SK-N-SH (cell line): Measurements from ENCODE around the gene GAP43. TPM values are rescaled to one million over a fixed set of nuclear protein-coding genes. Genes with fewer than 3 reads are reported as not detected.

Experiments
- CTCF ChIA-PET: fragments of 300-600, 350-600 bp; formaldehyde crosslinking; extraction: SDS; loops from one replicate; lab custom pipeline; 2021; lab: Yijun Ruan, JAX
- POLR2A ChIA-PET: fragments of 350-600 bp; sonication (Branson Sonifier 250); formaldehyde crosslinking; extraction: SDS; loops from one replicate; lab custom pipeline; 2020; ENCODE audit warnings: antibody characterized with exemption, inconsistent platforms; lab: Yijun Ruan, JAX
- DNase-seq: peaks from one replicate; pipeline ENCODE4 v3.0.0; 2012
- H2AFZ ChIP-seq: fragments of 200-600 bp; sonication (generic); 2 replicates; pipeline ENCODE4 v1.8.1; 2016; ENCODE audit warnings: antibody characterized with exemption, mild to moderate bottlenecking, low read depth
- H3F3A ChIP-seq: fragments of 200-600 bp; sonication (generic); replicated peaks from 2 replicates; pipeline ENCODE3; 2016; ENCODE audit warnings: antibody characterized with exemption, mild to moderate bottlenecking; ENCODE audit not compliant: insufficient read depth
- H3K27ac ChIP-seq, 2 experiments: fragments of 200-500 bp in 1 of 2; fragments of 200-600 bp in 1 of 2; sonication (Bioruptor generic) in 1 of 2; sonication (generic), shearing (Covaris generic) in 1 of 2; 2 replicates each; pipeline versions ENCODE4 v1.5.1 to v1.6.1; 2014 to 2016; ENCODE audit warnings: low read depth in 2 of 2, inconsistent platforms in 1 of 2, low read length in 1 of 2, mild to moderate bottlenecking in 1 of 2, mixed read lengths in 1 of 2
- H3K27me3 ChIP-seq: fragments of 200-600 bp; sonication (generic), shearing (Covaris generic); 2 replicates; pipeline ENCODE4 v1.6.1; 2016; ENCODE audit warnings: mixed run types; ENCODE audit not compliant: insufficient read depth
- H3K36me3 ChIP-seq, 2 experiments: fragments of 200-500 bp in 1 of 2; fragments of 200-600 bp in 1 of 2; sonication (Bioruptor generic) in 1 of 2; sonication (generic) in 1 of 2; replicated peaks in 1 of 2; 2 replicates each; pipeline versions ENCODE3 to v1.5.1; 2014 to 2016; ENCODE audit warnings: low read length in 1 of 2, mild to moderate bottlenecking in 1 of 2; ENCODE audit not compliant: insufficient read depth in 2 of 2, control insufficient read depth in 1 of 2
- H3K4me1 ChIP-seq, 2 experiments: fragments of 200-500 bp in 1 of 2; fragments of 200-600 bp in 1 of 2; sonication (Bioruptor generic) in 1 of 2; sonication (generic), shearing (Covaris generic) in 1 of 2; 2 replicates each; pipeline versions ENCODE4 v1.5.1 to v1.6.1; 2014 to 2016; ENCODE audit warnings: low read depth in 1 of 2, low read length in 1 of 2, mixed run types in 1 of 2; ENCODE audit not compliant: insufficient read depth in 2 of 2, control insufficient read depth in 1 of 2
- H3K4me2 ChIP-seq: fragments of 200-600 bp; sonication (generic), shearing (Covaris generic); 2 replicates; pipeline ENCODE4 v1.6.1; 2017; ENCODE audit warnings: mixed run types
- H3K4me3 ChIP-seq, 2 experiments: fragments of 200-500 bp in 1 of 2; fragments of 200-600 bp in 1 of 2; sonication (Bioruptor generic) in 1 of 2; sonication (generic), shearing (Covaris generic) in 1 of 2; 2 replicates each; pipeline versions ENCODE4 v1.5.1 to v1.8.1; 2014 to 2016; ENCODE audit warnings: low read depth in 2 of 2, inconsistent platforms in 1 of 2, low read length in 1 of 2, mild to moderate bottlenecking in 1 of 2, mixed read lengths in 1 of 2, moderate library complexity in 1 of 2
- H3K79me2 ChIP-seq: fragments of 200-600 bp; sonication (generic); 2 replicates; pipeline ENCODE4 v1.8.1; 2017; ENCODE audit warnings: mild to moderate bottlenecking; ENCODE audit not compliant: insufficient read depth
- H3K9ac ChIP-seq: fragments of 200-600 bp; sonication (generic); 2 replicates; pipeline ENCODE4 v1.6.1; 2017; ENCODE audit warnings: mixed run types
- H3K9me2 ChIP-seq: fragments of 200-600 bp; sonication (generic); 2 replicates; pipeline ENCODE4 v1.6.1; 2017; ENCODE audit warnings: mixed run types
- H3K9me3 ChIP-seq: fragments of 200-600 bp; sonication (generic); 2 replicates; pipeline ENCODE4 v1.6.1; 2017; ENCODE audit warnings: mixed run types, mild to moderate bottlenecking, moderate library complexity
- H4K20me1 ChIP-seq: fragments of 200-600 bp; sonication (generic); 2 replicates; pipeline ENCODE4 v1.6.1; 2017; ENCODE audit warnings: mild to moderate bottlenecking, mixed run types; ENCODE audit not compliant: insufficient read depth
- CHD2 ChIP-seq: fragments of 150-350 bp; IDR thresholded peaks from 2 replicates; pipeline ENCODE4 v1.6.1; 2018; ENCODE audit warnings: low read length; ENCODE audit not compliant: partially characterized antibody
- CTCF ChIP-seq: fragments of 200-600 bp; sonication (generic); IDR thresholded peaks from 2 replicates; pipeline ENCODE4 v1.6.1; 2017; ENCODE audit warnings: antibody characterized with exemption, mild to moderate bottlenecking, moderate library complexity
- ELF1 ChIP-seq: IDR thresholded peaks from 2 replicates; pipeline ENCODE4 v1.4.0; 2012
- FOXJ3 ChIP-seq: sonication (generic); formaldehyde crosslinking; IDR thresholded peaks from 2 replicates; pipeline ENCODE4 v1.5.1; 2020; ENCODE audit warnings: mild to moderate bottlenecking, missing genetic modification reagents
- FOXM1 ChIP-seq: IDR thresholded peaks from 2 replicates; pipeline ENCODE4 v1.4.0; 2012; ENCODE audit warnings: low read depth, mild to moderate bottlenecking
- GATA2 ChIP-seq: sonication (generic); formaldehyde crosslinking; IDR thresholded peaks from 2 replicates; pipeline ENCODE4 v1.5.0; 2020; ENCODE audit warnings: mild to moderate bottlenecking, missing genetic modification reagents
- IRF3 ChIP-seq: fragments of 150-350 bp; IDR thresholded peaks from 2 replicates; pipeline ENCODE4 v1.6.1; 2016; ENCODE audit warnings: mild to moderate bottlenecking, low read depth, low read length
- JUND ChIP-seq: IDR thresholded peaks from 2 replicates; pipeline ENCODE4 v1.4.0; 2012
- MAX ChIP-seq: IDR thresholded peaks from 2 replicates; pipeline ENCODE4 v1.4.0; 2012; ENCODE audit warnings: low read depth
- MEF2A ChIP-seq: IDR thresholded peaks from 2 replicates; pipeline ENCODE4 v1.4.0; 2012; ENCODE audit warnings: low read depth, borderline replicate concordance
- MXI1 ChIP-seq: IDR thresholded peaks from 2 replicates; pipeline ENCODE4 v1.6.1; 2012; ENCODE audit warnings: mild to moderate bottlenecking, low read depth, low read length, improper control_type of control experiment
- NRF1 ChIP-seq: IDR thresholded peaks from 2 replicates; pipeline ENCODE4 v1.6.1; 2012; ENCODE audit warnings: low read depth, mild to moderate bottlenecking, low read length
- PBX3 ChIP-seq: IDR thresholded peaks from 2 replicates; pipeline ENCODE4; 2012
- RAD21 ChIP-seq: IDR thresholded peaks from 2 replicates; pipeline ENCODE4 v1.6.1; 2012; ENCODE audit warnings: mild to moderate bottlenecking, low read length
- RCOR1 ChIP-seq: fragments of 150-350 bp; IDR thresholded peaks from 2 replicates; pipeline ENCODE4 v1.6.1; 2017; ENCODE audit warnings: antibody characterized with exemption, low read length
- REST ChIP-seq: IDR thresholded peaks from 2 replicates; pipeline ENCODE4 v1.6.1; 2012; ENCODE audit warnings: mild to moderate bottlenecking, low read depth, low read length, moderate library complexity
- TAF1 ChIP-seq: IDR thresholded peaks from 2 replicates; pipeline ENCODE4 v1.6.1; 2012; ENCODE audit warnings: low read depth, mild to moderate bottlenecking, low read length, moderate library complexity, borderline replicate concordance
- TCF12 ChIP-seq: IDR thresholded peaks from 2 replicates; pipeline ENCODE4 v1.4.0; 2012
- USF2 ChIP-seq: fragments of 150-350 bp; IDR thresholded peaks from 2 replicates; pipeline ENCODE4 v1.6.1; 2017; ENCODE audit warnings: antibody characterized with exemption, low read length, low read depth, borderline replicate concordance
- YY1 ChIP-seq: IDR thresholded peaks from 2 replicates; pipeline ENCODE4 v1.4.0; 2012; ENCODE audit warnings: low read depth, mild to moderate bottlenecking
- whole genome bisulfite sequencing: methylation state at CpG from one replicate; pipeline ENCODE4 v1.1.6; 2017; ENCODE audit warnings: low lambda C conversion rate; 5-methylcytosine and 5-hydroxymethylcytosine counted together
- polyA plus RNA-seq, 3 experiments: library from polyadenylated mRNA; depleted of rRNA; stranded (reverse); fragments of >200 nt; gene quantifications; 2 replicates each; pipeline ENCODE4 v1.2.3, GENCODE V29; 2012

The GAP43 gene
- polyA plus RNA-seq, 1 of the 3 experiments (the other 2 are of a cell fraction) = 14.0 TPM

- TF ChIP-seq MEF2A = no peak
- TF ChIP-seq IRF3 = no peak
Observed at GRCh38 chr3:115691964-115692363, 68.7 kb downstream of the GAP43 start (continued).

GRCh38 chr3:115692887-115693524, 69.7 kb downstream of the GAP43 start:
- H3K4me2 ChIP-seq = peak overlapping the region; percentile 41; the same call in 1 of the 2 replicates
- peak overlapping the region; percentile 75 for H2AFZ ChIP-seq
- peaks cover 0 to 16% of the 10 kb centered on the region in 2 experiments; a peak in 3 of 4 replicates for H3K4me1 ChIP-seq
- H3K79me2 ChIP-seq = no peaks in the 10 kb centered on the region
- H3F3A ChIP-seq = peaks cover 6% of the 10 kb centered on the region
- no peaks in the 10 kb centered on the region for H3K9me2 ChIP-seq
- H3K4me3 ChIP-seq = peak overlapping the region in 1 of 2 experiments; percentile 36; a peak in 1 of 4 replicates
- ChIA-PET POLR2A (interaction anchor here (0.8 to 2.5 kb wide), 7 partner anchors 17 to 1292 kb away, joined by 4 to 65 read pairs (median 6); no protein-coding TSS in a partner anchor), CTCF (interaction anchor here (0.6 to 2.5 kb wide), 50 partner anchors 8 to 601 kb away, joined by 3 to 85 read pairs (median 4); partner anchors contain the start of gene GAP43)
- H3K9me3 ChIP-seq = no peaks in the 10 kb centered on the region
- H3K27me3 ChIP-seq = no peaks in the 10 kb centered on the region
- no peaks in the 10 kb centered on the region for H4K20me1 ChIP-seq
- H3K9ac ChIP-seq = no peak overlapping the region
- peak; percentile 74 for DNase-seq
- 10% methylated on average over 8 of the region's 8 CpGs for WGBS
- no peaks in the 10 kb centered on the region for H3K36me3 ChIP-seq
- H3K27ac ChIP-seq = peak overlapping the region; percentile 5 to 98; a peak in 3 of 4 replicates
- 0 out of 2 replicates have a peak, but pooled peaks have one; percentile 11 for TF ChIP-seq REST
- no peak for TF ChIP-seq FOXM1
- peak; percentile 86 for TF ChIP-seq CTCF
- no peak for TF ChIP-seq IRF3
- TF ChIP-seq MXI1 = peak; percentile 73; the same call in 1 of the 2 replicates
- no peak for TF ChIP-seq CHD2
- TF ChIP-seq PBX3 = peak; percentile 56; the same call in 1 of the 2 replicates
- TF ChIP-seq YY1 = peak; percentile 66; the same call in 1 of the 2 replicates
- TF ChIP-seq JUND = no peak
- peak; percentile 16; the same call in 1 of the 2 replicates for TF ChIP-seq MAX
- TF ChIP-seq TCF12 = no peak
- no peak for TF ChIP-seq TAF1
- TF ChIP-seq ELF1 = no peak
- peak; percentile 29; the same call in 1 of the 2 replicates for TF ChIP-seq GATA2 (CRISPR knock-in tag)
- peak; percentile 53; the same call in 1 of the 2 replicates for TF ChIP-seq RCOR1
- no peak for TF ChIP-seq FOXJ3 (CRISPR knock-in tag)
- peak; percentile 99 for TF ChIP-seq RAD21
- TF ChIP-seq NRF1 = no peak
- no peak for TF ChIP-seq USF2
